Measurements from ENCODE around the gene PRDM1.

The PRDM1 gene

DNA sequence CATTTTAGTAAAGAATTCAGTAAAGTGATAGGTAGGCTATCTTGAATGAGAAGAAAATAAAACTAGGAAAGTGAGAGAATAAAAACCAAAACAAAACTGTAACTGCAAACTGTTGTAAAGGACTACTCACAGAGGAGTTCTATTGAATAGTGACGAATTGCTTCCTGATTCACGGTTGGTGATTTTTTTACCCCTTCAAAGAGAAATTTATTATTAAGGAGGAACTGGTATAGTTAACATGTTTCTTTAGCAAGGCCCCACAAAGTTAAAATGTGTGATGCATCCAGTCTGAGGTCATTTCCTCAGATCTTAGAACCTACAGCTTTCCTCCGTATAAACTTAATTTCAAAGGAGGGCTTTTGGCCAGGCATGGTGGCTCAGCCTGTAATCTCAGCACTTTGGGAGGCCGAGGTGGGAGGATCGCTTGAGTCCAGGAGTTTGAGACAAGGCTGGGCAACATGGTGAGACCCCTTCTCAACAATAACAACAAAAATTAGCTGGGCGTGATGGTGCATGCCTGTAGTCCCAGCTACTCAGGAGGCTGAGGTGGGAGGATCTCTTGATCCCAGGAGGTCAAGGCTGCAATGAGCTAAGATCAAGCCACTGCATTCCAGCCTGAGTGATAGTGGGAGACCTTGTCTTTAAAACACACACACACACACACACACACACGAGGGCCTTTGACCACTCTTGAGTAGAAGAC, 8.3 kb downstream of the PRDM1 start:
- intact Hi-C loops (cut with DNase I), result loop anchor here (5.0 to 10.0 kb wide), 2 partner anchors 128 to 610 kb away; no protein-coding TSS in a partner anchor
- DNase-seq, result no peak

DNA sequence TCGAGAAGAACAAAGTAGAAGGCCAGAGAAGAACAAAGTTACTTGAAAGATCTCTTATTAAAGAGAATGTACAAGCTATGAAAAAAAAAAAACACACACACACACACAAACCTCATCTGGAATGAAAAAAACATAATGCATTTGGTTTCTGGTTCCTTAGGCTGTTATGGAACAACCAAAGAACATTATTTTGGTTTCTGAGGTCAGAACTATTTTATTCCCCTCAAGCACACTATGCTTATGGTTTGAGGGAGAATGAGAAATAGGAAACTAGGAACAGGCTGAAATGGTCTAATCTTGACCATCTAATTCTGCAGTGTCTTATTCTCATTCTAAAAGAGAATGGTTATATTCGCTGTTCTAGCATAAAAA, 8.8 kb downstream of the PRDM1 start:
- intact Hi-C loops (cut with DNase I), result loop anchor here (5.0 to 10.0 kb wide), 2 partner anchors 127 to 610 kb away; no protein-coding TSS in a partner anchor
- no peak for DNase-seq

DNA sequence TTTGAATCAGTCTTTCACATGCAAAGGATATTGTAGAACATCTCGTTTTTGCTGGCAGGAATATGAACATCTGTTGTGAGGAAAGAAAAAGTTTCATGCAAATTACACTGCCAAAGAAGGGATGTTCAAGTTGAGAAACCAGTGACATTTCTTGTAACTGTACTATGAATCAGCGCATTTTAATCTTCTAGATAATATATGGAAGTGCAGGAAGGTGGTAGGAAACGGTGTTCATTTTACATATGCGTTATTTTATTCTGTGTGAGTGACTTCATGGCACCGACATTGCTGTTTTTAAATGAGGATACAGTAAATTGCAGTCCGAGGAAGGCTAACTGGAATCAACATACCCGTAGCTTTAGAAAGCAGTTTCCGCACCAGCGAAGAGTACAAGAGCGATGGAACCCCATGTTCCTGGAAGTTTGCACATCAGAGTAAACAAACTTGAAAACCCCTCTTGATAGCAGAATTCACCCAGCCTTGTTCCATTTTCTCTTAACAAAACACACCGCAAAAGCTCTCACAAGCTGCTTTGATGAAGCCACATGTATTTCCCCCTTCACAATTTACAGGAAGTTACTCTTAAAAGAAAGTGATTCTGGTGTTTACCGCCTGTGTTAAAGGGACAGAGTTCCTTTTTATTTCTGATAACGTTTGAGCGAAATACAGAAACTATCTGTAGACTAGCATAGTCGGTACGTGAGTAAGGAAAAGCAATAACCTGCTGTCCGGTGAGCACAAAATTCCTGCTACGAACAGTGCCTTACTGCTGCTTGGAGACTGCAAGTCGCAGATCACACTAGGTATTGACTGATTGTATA, 11.5 kb downstream of the PRDM1 start:
- intact Hi-C loops (cut with DNase I), result loop anchor here (10.0 kb wide), 1 partner anchor 613 kb away; no protein-coding TSS in a partner anchor
- DNase-seq, result no peak

DNA sequence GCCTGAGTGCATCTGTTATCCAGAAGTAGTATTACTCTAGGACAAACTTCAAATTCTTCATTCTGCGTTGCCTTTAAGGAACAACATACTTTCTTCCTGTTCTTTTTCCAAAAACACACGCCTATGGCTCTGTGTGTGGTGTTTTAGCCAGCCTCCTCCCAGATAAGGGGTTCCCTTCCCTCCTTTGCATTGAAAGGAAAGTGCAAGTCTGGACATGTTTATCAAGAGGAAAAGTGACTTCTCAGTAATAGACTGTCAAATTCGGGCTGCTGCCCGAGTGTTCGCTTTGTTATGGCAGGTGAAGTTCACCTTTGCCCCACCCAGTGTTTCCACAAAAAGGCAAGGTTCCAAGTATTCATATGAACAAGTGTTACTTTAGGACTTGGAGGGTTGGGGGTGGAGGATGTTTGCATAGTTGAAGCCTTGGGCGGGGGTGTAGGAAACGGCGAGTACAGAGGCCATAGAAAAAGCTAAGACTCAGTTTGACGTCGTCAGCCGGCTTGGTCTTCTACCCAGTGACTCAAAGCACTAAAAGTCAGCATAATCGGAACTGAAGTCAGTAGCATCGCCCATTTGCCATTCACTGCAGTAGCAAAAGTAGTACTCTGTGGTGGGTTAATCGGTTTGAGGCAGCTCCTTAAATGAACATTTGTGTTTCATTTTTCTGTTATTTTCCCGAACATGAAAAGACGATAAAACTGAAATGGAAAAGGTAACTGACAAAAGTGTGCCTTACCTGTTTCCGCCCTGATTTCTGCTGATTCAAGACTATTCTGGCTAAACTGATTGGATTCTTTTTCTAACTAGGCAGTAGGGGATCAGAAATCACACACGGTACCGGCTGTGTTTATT, 12.5 kb downstream of the PRDM1 start:
- DNase-seq, result no peak
- intact Hi-C loops (cut with DNase I), result loop anchor here (10.0 kb wide), 1 partner anchor 614 kb away; no protein-coding TSS in a partner anchor

DNA sequence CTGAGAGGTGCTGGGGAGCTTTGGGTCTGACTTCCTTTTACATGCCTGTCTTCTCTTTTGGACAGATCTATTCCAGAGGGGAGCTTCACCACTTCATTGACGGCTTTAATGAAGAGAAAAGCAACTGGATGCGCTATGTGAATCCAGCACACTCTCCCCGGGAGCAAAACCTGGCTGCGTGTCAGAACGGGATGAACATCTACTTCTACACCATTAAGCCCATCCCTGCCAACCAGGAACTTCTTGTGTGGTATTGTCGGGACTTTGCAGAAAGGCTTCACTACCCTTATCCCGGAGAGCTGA, 13.1 kb downstream of the PRDM1 start:
- no peak for DNase-seq
- intact Hi-C loops (cut with DNase I), result loop anchor here (10.0 kb wide), 1 partner anchor 614 kb away; no protein-coding TSS in a partner anchor

DNA sequence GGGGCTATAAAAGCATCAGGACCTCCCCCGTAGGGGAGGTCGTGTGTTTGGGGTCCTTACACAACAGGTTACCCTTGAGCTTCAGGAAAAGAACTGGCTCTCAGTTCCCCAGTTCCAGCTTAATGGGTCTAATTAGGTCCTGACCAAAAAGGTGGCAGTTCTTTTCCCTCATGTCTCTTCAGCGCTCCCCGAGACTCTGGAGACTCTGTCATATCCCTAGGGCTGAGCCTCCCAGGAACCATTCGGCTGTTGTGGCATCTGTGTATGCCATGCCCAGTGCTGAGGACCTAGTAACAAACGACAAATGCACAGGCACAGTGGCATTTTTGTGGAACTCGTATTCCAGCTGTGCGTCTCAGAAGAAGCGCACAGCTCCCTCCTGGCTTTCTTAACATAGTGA, 14.6 kb downstream of the PRDM1 start:
- intact Hi-C loops (cut with DNase I), result no loop called here
- DNase-seq, result no peak

DNA sequence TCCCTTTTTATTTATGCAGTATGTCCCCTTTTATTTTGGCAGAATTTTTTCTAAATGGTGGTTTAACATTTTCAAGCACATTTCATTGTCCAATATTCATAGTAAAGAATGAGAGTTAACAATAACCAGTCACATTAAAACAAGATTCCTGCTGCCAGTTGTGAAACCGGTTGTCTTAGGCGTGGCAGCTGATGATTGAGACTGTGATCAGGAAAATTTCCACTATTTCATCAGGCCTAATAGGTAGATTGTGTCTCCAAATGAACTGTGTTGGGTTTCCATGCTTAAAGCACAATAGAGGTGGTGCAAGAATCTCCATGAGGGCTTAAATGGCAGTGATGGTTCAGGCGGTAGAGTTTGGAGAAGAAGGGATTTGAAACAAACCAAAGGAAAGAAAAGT, 15.3 kb downstream of the PRDM1 start:
- intact Hi-C loops (cut with DNase I), result no loop called here
- no peak for DNase-seq

DNA sequence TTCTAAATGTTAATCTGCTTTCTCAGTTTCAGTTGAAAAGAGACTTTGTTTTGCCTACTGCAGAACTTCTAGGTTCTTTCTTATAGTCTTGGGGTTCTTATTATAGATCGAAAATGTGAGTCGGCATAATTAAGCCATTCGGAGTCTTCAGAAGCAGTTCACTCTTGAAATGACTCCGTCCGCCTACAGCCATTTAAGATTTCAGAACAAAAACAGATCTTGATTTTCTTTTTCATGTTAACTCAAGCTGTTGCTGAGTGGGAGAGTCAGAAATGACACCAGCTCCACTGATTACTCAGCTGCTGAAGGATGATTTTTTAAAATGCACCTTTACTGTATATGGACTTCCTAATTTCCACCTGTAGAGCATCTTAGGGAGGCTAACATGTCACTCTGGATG, 15.9 kb downstream of the PRDM1 start:
- DNase-seq, result no peak
- intact Hi-C loops (cut with DNase I), result no loop called here

DNA sequence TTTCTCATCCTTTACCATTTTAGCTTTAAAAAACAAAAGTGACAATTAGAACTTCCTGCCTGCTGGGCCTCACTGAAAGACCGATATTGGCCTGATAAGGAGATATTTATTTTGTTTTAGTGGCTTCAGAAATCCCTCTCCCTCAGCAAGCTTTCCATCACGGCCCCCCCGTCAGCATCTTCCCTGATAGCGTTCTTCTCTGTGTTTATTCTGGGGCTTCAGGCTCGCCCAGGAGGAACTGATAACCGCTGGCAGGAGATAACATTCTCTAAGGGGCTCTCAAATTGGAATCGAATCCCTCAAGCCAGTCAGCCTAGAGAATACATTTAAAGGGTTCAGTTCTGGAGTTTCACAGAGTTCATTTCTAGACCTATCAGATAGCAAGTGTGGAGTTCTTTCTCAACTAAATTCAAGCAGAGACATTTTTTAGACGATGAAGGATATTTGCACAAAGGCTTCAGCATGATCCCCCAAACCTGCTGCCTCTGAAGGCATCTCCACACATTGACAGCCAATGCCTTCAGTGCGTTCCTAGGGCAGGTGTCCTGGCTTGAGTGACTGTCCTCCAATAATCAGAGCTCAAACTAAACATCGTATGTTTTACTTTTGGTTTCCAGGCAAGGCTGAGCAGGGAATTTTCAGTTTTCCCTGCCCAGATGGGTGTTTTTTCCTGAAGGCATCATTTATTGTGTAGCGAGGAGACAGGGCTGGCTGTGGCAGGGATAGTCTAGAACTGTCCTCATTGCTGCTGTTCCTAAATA, 17.0 kb downstream of the PRDM1 start:
- intact Hi-C loops (cut with DNase I), result no loop called here
- no peak for DNase-seq

DNA sequence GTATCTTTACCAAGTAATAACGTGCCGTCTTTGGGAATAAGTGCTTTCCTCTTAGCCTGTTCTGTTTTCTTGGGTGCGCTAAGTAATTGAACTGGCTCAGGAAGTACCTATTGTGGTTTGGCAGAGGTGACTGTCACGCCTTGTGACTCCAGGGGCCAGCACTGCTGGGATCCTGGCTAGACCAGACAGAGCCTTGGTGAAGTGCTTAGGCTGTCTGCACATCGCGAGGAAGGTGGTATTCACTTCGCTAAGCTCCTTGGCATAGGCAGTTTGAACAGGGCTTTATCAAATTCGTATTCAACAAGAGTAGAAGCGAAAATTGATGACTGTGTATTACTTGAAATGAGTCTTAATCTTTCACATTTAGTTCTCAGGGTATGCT, 17.6 kb downstream of the PRDM1 start:
- intact Hi-C loops (cut with DNase I), result no loop called here
- DNase-seq, result peak in 1 of 10 donors; percentile 48

DNA sequence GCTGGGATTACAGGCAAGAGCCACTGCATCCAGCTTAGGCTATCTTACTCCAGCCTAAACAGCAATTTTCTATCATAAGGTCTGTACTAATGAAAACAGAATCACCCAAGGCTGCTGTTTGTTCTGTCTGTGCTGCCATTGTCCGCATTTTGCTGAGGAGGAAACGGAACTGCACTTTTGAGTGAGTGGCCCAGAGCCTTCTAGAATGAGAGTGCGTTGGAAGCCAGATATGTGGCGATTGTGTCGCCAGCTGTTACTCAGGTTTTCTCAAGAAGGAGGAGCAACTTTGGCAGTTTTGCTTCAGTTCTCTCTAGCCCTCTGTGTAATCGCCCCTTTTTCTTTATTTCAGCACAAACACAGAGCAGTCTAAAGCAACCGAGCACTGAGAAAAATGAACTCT, 18.3 kb downstream of the PRDM1 start:
- intact Hi-C loops (cut with DNase I), result no loop called here
- no peak for DNase-seq

DNA sequence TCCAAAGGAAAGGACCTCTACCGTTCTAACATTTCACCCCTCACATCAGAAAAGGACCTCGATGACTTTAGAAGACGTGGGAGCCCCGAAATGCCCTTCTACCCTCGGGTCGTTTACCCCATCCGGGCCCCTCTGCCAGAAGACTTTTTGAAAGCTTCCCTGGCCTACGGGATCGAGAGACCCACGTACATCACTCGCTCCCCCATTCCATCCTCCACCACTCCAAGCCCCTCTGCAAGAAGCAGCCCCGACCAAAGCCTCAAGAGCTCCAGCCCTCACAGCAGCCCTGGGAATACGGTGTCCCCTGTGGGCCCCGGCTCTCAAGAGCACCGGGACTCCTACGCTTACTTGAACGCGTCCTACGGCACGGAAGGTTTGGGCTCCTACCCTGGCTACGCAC, 18.8 kb downstream of the PRDM1 start:
- intact Hi-C loops (cut with DNase I), result no loop called here
- peak in 2 of 10 donors; percentile 50 to 57 for DNase-seq

DNA sequence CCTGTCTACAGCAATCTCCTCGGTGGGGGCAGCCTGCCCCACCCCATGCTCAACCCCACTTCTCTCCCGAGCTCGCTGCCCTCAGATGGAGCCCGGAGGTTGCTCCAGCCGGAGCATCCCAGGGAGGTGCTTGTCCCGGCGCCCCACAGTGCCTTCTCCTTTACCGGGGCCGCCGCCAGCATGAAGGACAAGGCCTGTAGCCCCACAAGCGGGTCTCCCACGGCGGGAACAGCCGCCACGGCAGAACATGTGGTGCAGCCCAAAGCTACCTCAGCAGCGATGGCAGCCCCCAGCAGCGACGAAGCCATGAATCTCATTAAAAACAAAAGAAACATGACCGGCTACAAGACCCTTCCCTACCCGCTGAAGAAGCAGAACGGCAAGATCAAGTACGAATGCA, 19.4 kb downstream of the PRDM1 start:
- intact Hi-C loops (cut with DNase I), result no loop called here
- peak in 1 of 10 donors; percentile 52 for DNase-seq

DNA sequence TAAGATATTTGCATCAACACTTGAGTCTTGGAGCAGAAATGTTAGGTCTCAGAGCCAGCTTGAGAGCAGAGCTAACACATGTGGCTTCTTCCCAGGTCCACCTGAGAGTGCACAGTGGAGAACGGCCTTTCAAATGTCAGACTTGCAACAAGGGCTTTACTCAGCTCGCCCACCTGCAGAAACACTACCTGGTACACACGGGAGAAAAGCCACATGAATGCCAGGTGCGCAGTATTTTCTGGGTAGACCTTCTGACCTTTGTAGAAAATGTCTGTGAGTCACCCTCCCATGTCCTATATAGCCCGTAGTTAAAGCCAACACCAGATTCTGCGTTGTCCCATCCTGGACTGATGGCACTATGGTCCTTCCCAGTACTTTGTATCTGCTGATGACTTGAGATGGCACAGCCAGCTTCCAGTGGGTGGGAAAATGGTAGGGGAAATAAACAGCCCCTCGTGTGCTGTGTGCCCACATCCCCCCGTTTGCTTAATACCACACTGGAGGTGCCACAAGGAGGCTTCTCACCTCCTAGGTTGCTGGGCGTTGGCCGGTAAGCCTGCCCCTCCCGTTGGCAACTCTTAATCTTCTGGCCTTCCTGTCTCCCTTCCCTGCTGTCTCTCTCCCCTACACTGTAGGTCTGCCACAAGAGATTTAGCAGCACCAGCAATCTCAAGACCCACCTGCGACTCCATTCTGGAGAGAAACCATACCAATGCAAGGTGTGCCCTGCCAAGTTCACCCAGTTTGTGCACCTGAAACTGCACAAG, 20.3 kb downstream of the PRDM1 start:
- DNase-seq, result no peak
- intact Hi-C loops (cut with DNase I), result no loop called here

DNA sequence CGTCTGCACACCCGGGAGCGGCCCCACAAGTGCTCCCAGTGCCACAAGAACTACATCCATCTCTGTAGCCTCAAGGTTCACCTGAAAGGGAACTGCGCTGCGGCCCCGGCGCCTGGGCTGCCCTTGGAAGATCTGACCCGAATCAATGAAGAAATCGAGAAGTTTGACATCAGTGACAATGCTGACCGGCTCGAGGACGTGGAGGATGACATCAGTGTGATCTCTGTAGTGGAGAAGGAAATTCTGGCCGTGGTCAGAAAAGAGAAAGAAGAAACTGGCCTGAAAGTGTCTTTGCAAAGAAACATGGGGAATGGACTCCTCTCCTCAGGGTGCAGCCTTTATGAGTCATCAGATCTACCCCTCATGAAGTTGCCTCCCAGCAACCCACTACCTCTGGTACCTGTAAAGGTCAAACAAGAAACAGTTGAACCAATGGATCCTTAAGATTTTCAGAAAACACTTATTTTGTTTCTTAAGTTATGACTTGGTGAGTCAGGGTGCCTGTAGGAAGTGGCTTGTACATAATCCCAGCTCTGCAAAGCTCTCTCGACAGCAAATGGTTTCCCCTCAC, 21.0 kb downstream of the PRDM1 start:
- intact Hi-C loops (cut with DNase I), result no loop called here
- DNase-seq, result peak in 1 of 10 donors; percentile 80

DNA sequence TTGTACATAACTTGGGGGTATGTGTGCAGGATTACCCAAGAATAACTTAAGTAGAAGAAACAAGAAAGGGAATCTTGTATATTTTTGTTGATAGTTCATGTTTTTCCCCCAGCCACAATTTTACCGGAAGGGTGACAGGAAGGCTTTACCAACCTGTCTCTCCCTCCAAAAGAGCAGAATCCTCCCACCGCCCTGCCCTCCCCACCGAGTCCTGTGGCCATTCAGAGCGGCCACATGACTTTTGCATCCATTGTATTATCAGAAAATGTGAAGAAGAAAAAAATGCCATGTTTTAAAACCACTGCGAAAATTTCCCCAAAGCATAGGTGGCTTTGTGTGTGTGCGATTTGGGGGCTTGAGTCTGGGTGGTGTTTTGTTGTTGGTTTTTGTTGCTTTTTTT, 22.0 kb downstream of the PRDM1 start:
- intact Hi-C loops (cut with DNase I), result no loop called here

DNA sequence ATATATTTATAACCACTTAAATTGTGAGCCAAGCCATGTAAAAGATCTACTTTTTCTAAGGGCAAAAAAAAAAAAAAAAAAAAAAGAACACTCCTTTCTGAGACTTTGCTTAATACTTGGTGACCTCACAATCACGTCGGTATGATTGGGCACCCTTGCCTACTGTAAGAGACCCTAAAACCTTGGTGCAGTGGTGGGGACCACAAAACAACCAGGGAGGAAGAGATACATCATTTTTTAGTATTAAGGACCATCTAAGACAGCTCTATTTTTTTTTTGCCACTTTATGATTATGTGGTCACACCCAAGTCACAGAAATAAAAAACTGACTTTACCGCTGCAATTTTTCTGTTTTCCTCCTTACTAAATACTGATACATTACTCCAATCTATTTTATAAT, 22.9 kb downstream of the PRDM1 start:
- intact Hi-C loops (cut with DNase I), result no loop called here
- no peak for DNase-seq

More for the DNA sequence above, 22.0 kb downstream of the PRDM1 start:
- no peak for DNase-seq

DNA sequence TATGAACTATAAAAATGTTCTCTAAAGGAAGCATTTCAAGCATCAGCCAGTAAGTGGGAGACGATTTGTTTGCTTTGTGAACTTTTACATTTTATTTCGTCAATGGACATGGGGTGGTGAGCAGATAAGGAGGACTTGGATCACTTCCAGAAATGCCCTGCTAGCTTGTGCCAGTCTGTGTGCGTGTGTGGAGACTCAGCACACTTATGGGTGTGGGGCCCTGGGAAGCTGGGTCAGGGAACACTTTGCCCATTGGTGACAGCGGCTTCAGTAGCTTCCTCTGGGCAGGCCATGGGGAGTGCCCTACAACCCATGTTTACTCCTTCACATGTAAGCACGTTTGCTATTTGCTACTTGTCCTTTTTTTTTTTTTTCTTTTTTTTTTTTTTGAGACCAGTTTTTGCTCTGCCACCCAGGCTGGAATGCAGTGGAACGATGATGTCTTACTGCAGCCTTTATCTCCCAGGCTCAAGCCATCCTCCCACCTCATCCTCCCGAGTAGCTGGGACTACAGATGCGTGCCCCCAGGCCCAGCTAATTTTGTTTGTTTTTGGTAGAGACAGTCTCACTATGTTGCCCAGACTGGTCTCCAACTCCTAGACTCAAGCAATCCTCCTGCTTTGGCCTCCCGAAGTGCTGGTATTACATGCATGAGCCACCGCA, 24.2 kb downstream of the PRDM1 start:
- DNase-seq, result no peak
- intact Hi-C loops (cut with DNase I), result no loop called here

DNA sequence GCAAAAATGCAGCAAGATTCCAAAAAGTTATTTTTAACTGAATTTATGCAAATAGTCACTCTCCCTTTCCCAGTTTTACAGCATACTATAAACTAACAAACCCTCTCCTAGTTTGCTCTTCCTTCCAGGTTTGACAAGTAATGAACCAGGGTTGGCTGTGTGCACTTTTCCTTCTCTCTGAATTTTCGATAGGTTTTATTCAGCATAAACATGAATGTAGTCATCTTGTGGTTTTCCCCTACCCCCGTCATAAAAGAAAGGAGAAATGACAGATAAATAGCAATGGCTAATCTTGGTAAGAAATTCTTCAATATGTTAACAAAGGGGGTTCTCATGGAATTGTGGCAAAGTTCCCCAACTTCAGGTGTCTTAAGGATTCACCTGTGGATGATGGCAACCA, 26.3 kb downstream of the PRDM1 start:
- intact Hi-C loops (cut with DNase I), result no loop called here

More for the DNA sequence above, 26.3 kb downstream of the PRDM1 start:
- DNase-seq, result no peak

Measured in posterior cingulate gyrus (tissue), 11 donors.